Neural progenitor cell (in vitro differentiated cells): Measurements from ENCODE around the gene TAX1BP1. TPM values are rescaled to one million over a fixed set of nuclear protein-coding genes. Genes with fewer than 3 reads are reported as not detected.

Experiments used
- DNase-seq: peaks from one replicate; pipeline ENCODE4 v3.0.0-alpha.2; 2016; ENCODE audit warnings: low spot score
- H2AFZ ChIP-seq: fragments of 200-600 bp; sonication (generic); replicated peaks from 2 replicates; pipeline ENCODE4 v1.6.1; 2016; ENCODE audit warnings: antibody characterized with exemption
- H3F3A ChIP-seq: fragments of 200-600 bp; sonication (generic); 2 replicates; pipeline ENCODE4 v1.6.1; 2016; ENCODE audit warnings: antibody characterized with exemption, low read depth
- H3K27ac ChIP-seq: fragments of 200-600 bp; sonication (generic); 2 replicates; pipeline ENCODE4 v1.5.1; 2016; ENCODE audit warnings: mild to moderate bottlenecking
- H3K27me3 ChIP-seq: fragments of 200-600 bp; sonication (generic); 2 replicates; pipeline ENCODE4 v1.6.1; 2016; ENCODE audit warnings: mild to moderate bottlenecking, moderate library complexity
- H3K36me3 ChIP-seq: fragments of 200-600 bp; sonication (generic); 2 replicates; pipeline ENCODE4 v1.5.1; 2016
- H3K4me1 ChIP-seq: fragments of 200-600 bp; sonication (generic); 2 replicates; pipeline ENCODE4 v1.6.1; 2016; ENCODE audit warnings: mixed run types
- H3K4me2 ChIP-seq: fragments of 200-600 bp; sonication (generic); 2 replicates; pipeline ENCODE4 v1.6.1; 2016
- H3K4me3 ChIP-seq: fragments of 200-600 bp; sonication (generic); 2 replicates; pipeline ENCODE4 v1.5.1; 2016
- H3K79me2 ChIP-seq: fragments of 200-600 bp; sonication (generic); 2 replicates; pipeline ENCODE4 v1.6.1; 2016; ENCODE audit warnings: low read depth
- H3K9ac ChIP-seq: fragments of 200-600 bp; sonication (generic); 2 replicates; pipeline ENCODE4 v1.6.1; 2016
- H3K9me3 ChIP-seq: fragments of 200-600 bp; sonication (generic); 2 replicates; pipeline ENCODE4 v1.5.1; 2016; ENCODE audit warnings: low read depth
- H4K20me1 ChIP-seq: fragments of 200-600 bp; sonication (generic); 2 replicates; pipeline ENCODE4 v1.6.1; 2016; ENCODE audit warnings: low read depth
- H3K27ac Mint-ChIP-seq: 3 replicates; pipeline ENCODE4 v1.8.0; 2021; ENCODE audit warnings: mixed read lengths
- H3K27me3 Mint-ChIP-seq: 2 replicates; pipeline ENCODE4 v1.8.0; 2022; ENCODE audit warnings: low read depth, mild to moderate bottlenecking, inconsistent platforms, moderate library complexity, mixed read lengths; ENCODE audit not compliant: insufficient read depth
- H3K36me3 Mint-ChIP-seq: 3 replicates; pipeline ENCODE4 v1.8.0; 2021; ENCODE audit warnings: mixed read lengths
- H3K4me1 Mint-ChIP-seq: 3 replicates; pipeline ENCODE4 v1.8.0; 2021; ENCODE audit warnings: mixed read lengths
- H3K4me3 Mint-ChIP-seq: 3 replicates; pipeline ENCODE4 v1.8.0; 2021; ENCODE audit warnings: mild to moderate bottlenecking, moderate library complexity, mixed read lengths
- H3K9me3 Mint-ChIP-seq: 3 replicates; pipeline ENCODE4 v1.8.0; 2020; ENCODE audit warnings: mixed read lengths
- EZH2 ChIP-seq: fragments of 200-600 bp; sonication (generic); IDR thresholded peaks from 2 replicates; pipeline ENCODE4 v1.6.1; 2017; ENCODE audit warnings: antibody characterized with exemption, mild to moderate bottlenecking, moderate library complexity
- EZH2phosphoT487 ChIP-seq: fragments of 200-600 bp; sonication (generic); IDR thresholded peaks from 2 replicates; pipeline ENCODE4 v1.6.1; 2017; ENCODE audit warnings: antibody characterized with exemption
- total RNA-seq: library from RNA; depleted of rRNA; stranded (reverse); fragments of >200 nt; gene quantifications from 2 replicates; pipeline ENCODE4 v1.2.3, GENCODE V29; 2015; ENCODE audit warnings: low replicate concordance
- TF ChIP-seq, protein P1 (sequence below): fragments of 200-600 bp; sonication (generic); IDR thresholded peaks from 2 replicates; pipeline ENCODE4 v1.5.1; 2017; ENCODE audit warnings: antibody characterized with exemption, mild to moderate bottlenecking

Gene TAX1BP1
- total RNA-seq, 1 donor from 2014 or later = 80.0 TPM

DNA sequence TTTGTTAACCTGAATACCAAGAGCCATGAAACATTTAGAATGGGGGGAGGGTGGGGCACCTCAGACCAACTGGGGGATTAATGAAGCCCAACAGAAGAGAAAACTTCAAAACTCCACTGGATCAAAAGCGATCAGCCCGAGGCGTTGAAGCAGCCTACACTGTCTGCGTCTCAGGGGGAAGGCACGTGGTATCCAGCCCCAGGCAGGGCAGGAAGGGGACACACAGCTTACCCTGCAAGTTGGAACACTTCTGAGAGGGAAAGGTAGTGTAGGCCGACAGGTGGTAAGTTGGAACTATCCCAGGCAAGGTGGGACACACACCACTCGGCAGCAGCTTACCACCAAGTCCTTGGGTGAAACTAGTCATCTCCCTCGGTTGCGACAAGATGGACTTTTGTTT lies 102.9 kb downstream of the TAX1BP1 start:
- Mint-ChIP-seq H3K4me3 (no peak overlapping the region), H3K27me3 (no peaks in the 10 kb centered on the region), H3K27ac (no peak overlapping the region), H3K36me3 (peaks cover 2% of the 10 kb centered on the region), H3K4me1 (peaks cover 20% of the 10 kb centered on the region), H3K9me3 (no peaks in the 10 kb centered on the region)
- TF ChIP-seq EZH2phosphoT487 (no peak), EZH2 (no peak)
- TF ChIP-seq, protein P1, sequence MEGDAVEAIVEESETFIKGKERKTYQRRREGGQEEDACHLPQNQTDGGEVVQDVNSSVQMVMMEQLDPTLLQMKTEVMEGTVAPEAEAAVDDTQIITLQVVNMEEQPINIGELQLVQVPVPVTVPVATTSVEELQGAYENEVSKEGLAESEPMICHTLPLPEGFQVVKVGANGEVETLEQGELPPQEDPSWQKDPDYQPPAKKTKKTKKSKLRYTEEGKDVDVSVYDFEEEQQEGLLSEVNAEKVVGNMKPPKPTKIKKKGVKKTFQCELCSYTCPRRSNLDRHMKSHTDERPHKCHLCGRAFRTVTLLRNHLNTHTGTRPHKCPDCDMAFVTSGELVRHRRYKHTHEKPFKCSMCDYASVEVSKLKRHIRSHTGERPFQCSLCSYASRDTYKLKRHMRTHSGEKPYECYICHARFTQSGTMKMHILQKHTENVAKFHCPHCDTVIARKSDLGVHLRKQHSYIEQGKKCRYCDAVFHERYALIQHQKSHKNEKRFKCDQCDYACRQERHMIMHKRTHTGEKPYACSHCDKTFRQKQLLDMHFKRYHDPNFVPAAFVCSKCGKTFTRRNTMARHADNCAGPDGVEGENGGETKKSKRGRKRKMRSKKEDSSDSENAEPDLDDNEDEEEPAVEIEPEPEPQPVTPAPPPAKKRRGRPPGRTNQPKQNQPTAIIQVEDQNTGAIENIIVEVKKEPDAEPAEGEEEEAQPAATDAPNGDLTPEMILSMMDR = no peak
- Histone ChIP-seq H2AFZ (peak overlapping the region; percentile 51), H3F3A (peaks cover 31% of the 10 kb centered on the region), H3K9ac (no peak overlapping the region), H3K9me3 (no peaks in the 10 kb centered on the region), H4K20me1 (no peaks in the 10 kb centered on the region), H3K27me3 (no peaks in the 10 kb centered on the region), H3K4me2 (peak overlapping the region; percentile 48), H3K27ac (peak overlapping the region; percentile 21), H3K4me3 (no peak overlapping the region), H3K79me2 (no peaks in the 10 kb centered on the region), H3K36me3 (no peaks in the 10 kb centered on the region), H3K4me1 (peaks cover 31% of the 10 kb centered on the region)
- DNase-seq = peak; percentile 59

DNA sequence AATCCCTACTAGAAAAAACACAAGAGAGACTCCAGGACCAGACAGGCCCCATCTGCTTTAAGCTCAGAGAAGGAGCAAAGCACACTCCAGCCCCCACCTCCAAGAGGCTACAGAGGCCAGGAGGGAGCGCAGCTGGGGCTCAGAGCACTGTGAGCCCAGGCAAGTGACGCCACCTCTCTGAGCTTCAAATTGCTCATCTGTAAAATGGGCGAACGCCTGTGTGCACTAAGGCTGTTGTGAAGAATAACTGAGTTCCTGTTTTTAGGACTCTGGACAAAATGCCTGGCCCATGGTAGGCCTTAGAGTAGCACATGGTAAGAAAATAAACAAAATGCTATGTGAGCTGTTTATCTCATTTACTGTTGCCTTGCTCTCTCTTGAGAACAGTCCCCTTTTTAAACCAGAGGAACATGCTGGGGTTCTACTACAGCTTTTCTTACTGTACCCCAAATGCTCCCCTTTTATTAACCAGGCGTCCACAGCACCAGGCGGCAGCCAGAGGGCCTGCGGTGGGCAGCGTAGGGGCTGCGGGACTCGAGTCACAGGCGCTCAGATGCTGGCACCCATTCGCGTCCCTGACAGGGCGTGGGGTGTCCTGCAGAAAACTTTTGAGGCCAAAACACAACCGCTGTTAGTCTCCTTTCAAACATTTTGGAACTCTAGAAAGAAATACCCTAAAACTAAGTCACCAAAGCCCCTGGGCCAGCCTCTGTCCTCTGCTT lies 103.8 kb downstream of the TAX1BP1 start:
- Histone ChIP-seq H3K27me3 (no peaks in the 10 kb centered on the region), H3K79me2 (no peaks in the 10 kb centered on the region), H3K9me3 (no peaks in the 10 kb centered on the region), H3K36me3 (no peaks in the 10 kb centered on the region), H3F3A (peaks cover 31% of the 10 kb centered on the region), H2AFZ (no peak overlapping the region), H3K4me1 (peaks cover 39% of the 10 kb centered on the region), H3K9ac (no peak overlapping the region), H3K4me2 (peak overlapping the region; percentile 48), H3K4me3 (no peak overlapping the region), H4K20me1 (no peaks in the 10 kb centered on the region), H3K27ac (no peak overlapping the region)
- TF ChIP-seq EZH2 (no peak), EZH2phosphoT487 (no peak)
- TF ChIP-seq, protein P1 = no peak
- DNase-seq = no peak
- H3K27ac Mint-ChIP-seq = no peak overlapping the region
- H3K27me3 Mint-ChIP-seq = no peaks in the 10 kb centered on the region
- H3K9me3 Mint-ChIP-seq = no peaks in the 10 kb centered on the region
- no peak overlapping the region for H3K4me3 Mint-ChIP-seq
- H3K36me3 Mint-ChIP-seq = peaks cover 2% of the 10 kb centered on the region
- H3K4me1 Mint-ChIP-seq = peaks cover 20% of the 10 kb centered on the region

DNA sequence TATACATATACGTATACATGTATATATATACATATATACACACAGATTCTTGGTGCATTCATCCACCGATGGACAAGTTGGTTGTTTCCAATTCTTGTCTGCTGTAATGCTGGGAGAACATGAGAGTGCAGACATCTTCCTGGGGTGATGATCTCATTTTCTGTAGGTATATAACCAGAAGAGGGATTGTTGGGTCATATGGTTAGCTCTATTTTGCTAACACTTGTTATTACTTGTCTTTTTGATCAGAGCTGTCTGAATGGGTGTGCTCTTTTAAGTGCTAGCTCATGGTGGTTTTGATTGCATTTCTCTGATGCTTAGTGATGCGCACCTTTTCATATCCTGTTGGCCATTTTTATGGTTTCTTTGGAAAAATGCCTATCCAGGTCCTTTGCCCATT lies 106.4 kb downstream of the TAX1BP1 start:
- Mint-ChIP-seq H3K9me3 (no peaks in the 10 kb centered on the region), H3K4me1 (peaks cover 20% of the 10 kb centered on the region), H3K36me3 (no peaks in the 10 kb centered on the region), H3K27ac (no peak overlapping the region), H3K4me3 (no peak overlapping the region), H3K27me3 (no peaks in the 10 kb centered on the region)
- no peak overlapping the region for H2AFZ ChIP-seq
- H3F3A ChIP-seq = peaks cover 25% of the 10 kb centered on the region
- H3K36me3 ChIP-seq = no peaks in the 10 kb centered on the region
- no peak overlapping the region for H3K9ac ChIP-seq
- H3K27ac ChIP-seq = no peak overlapping the region
- no peaks in the 10 kb centered on the region for H3K27me3 ChIP-seq
- peaks cover 42% of the 10 kb centered on the region for H3K4me1 ChIP-seq
- H3K79me2 ChIP-seq = no peaks in the 10 kb centered on the region
- TF ChIP-seq EZH2phosphoT487 (no peak), EZH2 (no peak)
- TF ChIP-seq, protein P1 = no peak
- no peak overlapping the region for H3K4me2 ChIP-seq
- DNase-seq = no peak
- no peaks in the 10 kb centered on the region for H3K9me3 ChIP-seq
- H4K20me1 ChIP-seq = no peaks in the 10 kb centered on the region
- H3K4me3 ChIP-seq = no peak overlapping the region
